RCC 7860 (cell line): ENCODE data around the gene SIM1.

Experiments used
- DNase-seq: peaks from one replicate; pipeline ENCODE4 v3.0.0-alpha.2; 2015; ENCODE audit warnings: low spot score
- FAIRE-seq: peaks from 2 replicates; lab custom pipeline; 2012; peaks lifted over from hg19 to GRCh38; lab: Jason Lieb, UNC

Gene SIM1

GRCh38 chr6:100456908-100457235 is 7.8 kb downstream of the SIM1 start:
- DNase-seq, result no peak
- FAIRE-seq, result no peak

- FAIRE-seq, result no peak
- DNase-seq, result no peak
Measured at GRCh38 chr6:100456141-100456907, 8.4 kb downstream of the SIM1 start.

- FAIRE-seq (peak; percentile 80), DNase-seq (peak; percentile 60)
Measured at GRCh38 chr6:100455230-100456124, 9.2 kb downstream of the SIM1 start.

GRCh38 chr6:100454551-100455229 is 10.0 kb downstream of the SIM1 start:
- DNase-seq (no peak), FAIRE-seq (no peak)

GRCh38 chr6:100453701-100454521 is 10.8 kb downstream of the SIM1 start:
- FAIRE-seq, result no peak

GRCh38 chr6:100452998-100453397 is 11.7 kb downstream of the SIM1 start:
- DNase-seq, result no peak
- FAIRE-seq, result no peak

More at GRCh38 chr6:100453701-100454521, 10.8 kb downstream of the SIM1 start:
- no peak for DNase-seq

- no peak for DNase-seq
Measured at GRCh38 chr6:100451577-100451976, 13.1 kb downstream of the SIM1 start.

GRCh38 chr6:100449239-100449691 is 15.5 kb downstream of the SIM1 start:
- FAIRE-seq (no peak), DNase-seq (no peak)

More at GRCh38 chr6:100451577-100451976, 13.1 kb downstream of the SIM1 start:
- FAIRE-seq, result no peak

- no peak for FAIRE-seq
- no peak for DNase-seq
Measured at GRCh38 chr6:100447900-100448748, 16.6 kb downstream of the SIM1 start.

GRCh38 chr6:100447081-100447899 is 17.4 kb downstream of the SIM1 start:
- no peak for DNase-seq
- FAIRE-seq, result no peak

GRCh38 chr6:100446115-100447080 is 18.3 kb downstream of the SIM1 start:
- DNase-seq, result no peak
- no peak for FAIRE-seq

GRCh38 chr6:100445512-100445911 is 19.2 kb downstream of the SIM1 start:
- FAIRE-seq, result no peak
- DNase-seq, result no peak

GRCh38 chr6:100440935-100441334 is 23.8 kb downstream of the SIM1 start:
- FAIRE-seq (no peak), DNase-seq (no peak)

GRCh38 chr6:100435299-100435698 is 29.4 kb downstream of the SIM1 start:
- peak; percentile 16 for FAIRE-seq
- peak; percentile 42 for DNase-seq

- FAIRE-seq (no peak), DNase-seq (no peak)
Measured at GRCh38 chr6:100433726-100434435, 30.8 kb downstream of the SIM1 start.

- FAIRE-seq, result no peak
Measured at GRCh38 chr6:100432136-100432535, 32.6 kb downstream of the SIM1 start.

GRCh38 chr6:100430962-100431361 is 33.8 kb downstream of the SIM1 start:
- DNase-seq (no peak), FAIRE-seq (peak; percentile 63)

More at GRCh38 chr6:100432136-100432535, 32.6 kb downstream of the SIM1 start:
- DNase-seq, result no peak
